Thoracic aorta (tissue), 2 donors: Measurements from ENCODE around the gene JMJD1C. TPM values are rescaled to one million over a fixed set of nuclear protein-coding genes. Genes with fewer than 3 reads are reported as not detected.
"Not testable (repeated sequence)": the region's sequence is repeated elsewhere in the genome, so short reads cannot be mapped to it uniquely, and the experiment has no call there.

Source experiments
- ATAC-seq: fragments of 150-250 bp; one replicate; pipeline ENCODE4 v1.8.0; 2017; ENCODE audit warnings: low read depth; ENCODE audit not compliant: insufficient number of reproducible peaks, low FRiP score
- DNase-seq: peaks from one replicate; pipeline ENCODE4 v3.0.0-alpha.2; 2020; ENCODE audit warnings: low spot score
- H3K27ac ChIP-seq, 2 donors: fragments of 200-600 bp; sonication (generic); 1 replicate in 1 of 2; 2 replicates in 1 of 2; pipeline ENCODE4 v1.5.1; 2016; ENCODE audit warnings: mild to moderate bottlenecking in 2 of 2, moderate library complexity in 2 of 2
- H3K27me3 ChIP-seq: fragments of 200-600 bp; sonication (generic); replicated peaks from 2 replicates; pipeline ENCODE4 v1.6.0; 2016; ENCODE audit warnings: mild to moderate bottlenecking; ENCODE audit not compliant: insufficient read depth
- H3K36me3 ChIP-seq: fragments of 200-600 bp; sonication (generic); one replicate; pipeline ENCODE4 v1.5.1; 2016
- H3K4me1 ChIP-seq, 2 donors: fragments of 200-600 bp; sonication (generic); 1 replicate in 1 of 2; 2 replicates in 1 of 2; pipeline versions ENCODE4 v1.5.1 to v1.6.0; 2016; ENCODE audit warnings: low read depth in 2 of 2, mild to moderate bottlenecking in 1 of 2; ENCODE audit not compliant: control insufficient read depth in 1 of 2
- H3K4me3 ChIP-seq: fragments of 200-600 bp; sonication (generic); 2 replicates; pipeline ENCODE4 v1.5.1; 2016; ENCODE audit warnings: mild to moderate bottlenecking
- H3K9me3 ChIP-seq: fragments of 200-600 bp; sonication (generic); 2 replicates; pipeline ENCODE4 v1.5.1; 2016
- total RNA-seq, 2 donors: library from RNA; depleted of rRNA; stranded (reverse); fragments of >200 nt; gene quantifications; one replicate each; pipeline versions ENCODE4 v1.1.0 to v1.2.3, GENCODE V29; 2016
- TF ChIP-seq, protein P1 (sequence below): fragments of 200-600 bp; sonication (generic); IDR thresholded peaks from one replicate; pipeline ENCODE4 v1.5.1; 2019; ENCODE audit warnings: antibody characterized with exemption

The JMJD1C gene
- total RNA-seq, 2 donors from 2014 or later: 95.2 to 215 TPM

DNA sequence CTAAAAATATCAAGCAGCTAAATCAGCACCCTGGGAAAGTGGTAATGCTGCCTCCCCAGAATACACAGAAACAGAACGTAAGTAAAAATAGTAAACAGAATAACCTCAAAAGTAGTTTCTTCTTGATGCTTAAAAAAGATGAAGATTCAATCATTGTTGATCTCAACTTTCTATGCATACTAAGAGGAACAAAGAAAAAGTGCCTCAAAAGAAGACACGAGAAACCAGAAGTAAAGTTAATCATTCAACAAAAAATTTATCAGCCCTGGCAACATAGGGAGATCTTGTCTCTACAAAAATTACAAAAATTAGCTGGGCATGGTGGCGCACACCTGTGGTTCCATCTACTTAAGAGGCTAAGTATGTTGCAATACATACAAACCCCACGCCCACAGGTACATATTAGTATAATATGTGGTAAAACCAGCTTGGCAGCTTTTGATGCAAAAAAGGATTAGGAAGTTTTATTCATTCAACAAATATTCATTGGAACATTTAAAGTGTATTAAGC is 179.0 kb downstream of the JMJD1C start:
- H3K4me1 ChIP-seq: peaks cover 0 to 5% of the 10 kb centered on the region in 2 donors
- TF ChIP-seq, protein P1, sequence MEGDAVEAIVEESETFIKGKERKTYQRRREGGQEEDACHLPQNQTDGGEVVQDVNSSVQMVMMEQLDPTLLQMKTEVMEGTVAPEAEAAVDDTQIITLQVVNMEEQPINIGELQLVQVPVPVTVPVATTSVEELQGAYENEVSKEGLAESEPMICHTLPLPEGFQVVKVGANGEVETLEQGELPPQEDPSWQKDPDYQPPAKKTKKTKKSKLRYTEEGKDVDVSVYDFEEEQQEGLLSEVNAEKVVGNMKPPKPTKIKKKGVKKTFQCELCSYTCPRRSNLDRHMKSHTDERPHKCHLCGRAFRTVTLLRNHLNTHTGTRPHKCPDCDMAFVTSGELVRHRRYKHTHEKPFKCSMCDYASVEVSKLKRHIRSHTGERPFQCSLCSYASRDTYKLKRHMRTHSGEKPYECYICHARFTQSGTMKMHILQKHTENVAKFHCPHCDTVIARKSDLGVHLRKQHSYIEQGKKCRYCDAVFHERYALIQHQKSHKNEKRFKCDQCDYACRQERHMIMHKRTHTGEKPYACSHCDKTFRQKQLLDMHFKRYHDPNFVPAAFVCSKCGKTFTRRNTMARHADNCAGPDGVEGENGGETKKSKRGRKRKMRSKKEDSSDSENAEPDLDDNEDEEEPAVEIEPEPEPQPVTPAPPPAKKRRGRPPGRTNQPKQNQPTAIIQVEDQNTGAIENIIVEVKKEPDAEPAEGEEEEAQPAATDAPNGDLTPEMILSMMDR: no peak
- H3K27ac ChIP-seq: no peak overlapping the region
- no peak overlapping the region for H3K4me3 ChIP-seq
- no peaks in the 10 kb centered on the region for H3K9me3 ChIP-seq
- DNase-seq (no peak), ATAC-seq (no peak)
- H3K27me3 ChIP-seq: no peaks in the 10 kb centered on the region
- H3K36me3 ChIP-seq: no peaks in the 10 kb centered on the region

DNA sequence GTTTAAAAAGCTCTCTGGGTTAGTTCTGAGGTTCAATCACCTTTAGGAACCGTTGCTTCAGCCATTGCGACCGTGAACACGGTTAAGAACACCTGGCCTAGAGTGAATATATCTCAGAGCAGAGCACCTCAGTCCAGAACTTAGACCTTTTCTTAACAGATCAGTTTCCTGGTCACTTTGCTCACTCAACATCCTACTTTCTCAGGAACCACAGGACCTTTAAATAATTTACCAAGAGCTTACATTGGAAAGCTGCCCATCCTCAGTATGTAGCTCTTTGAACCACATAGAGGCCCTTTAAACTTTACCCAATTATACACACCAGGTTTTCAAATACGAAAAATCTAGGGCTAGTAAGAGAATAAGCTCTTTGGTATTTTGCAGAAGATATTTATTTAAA is 179.4 kb downstream of the JMJD1C start:
- ATAC-seq (no peak), DNase-seq (no peak)
- TF ChIP-seq, protein P1: no peak
- no peaks in the 10 kb centered on the region for H3K9me3 ChIP-seq
- H3K27ac ChIP-seq: no peak overlapping the region
- H3K27me3 ChIP-seq: no peaks in the 10 kb centered on the region
- peaks cover 0 to 5% of the 10 kb centered on the region in 2 donors for H3K4me1 ChIP-seq
- no peaks in the 10 kb centered on the region for H3K36me3 ChIP-seq
- no peak overlapping the region for H3K4me3 ChIP-seq

DNA sequence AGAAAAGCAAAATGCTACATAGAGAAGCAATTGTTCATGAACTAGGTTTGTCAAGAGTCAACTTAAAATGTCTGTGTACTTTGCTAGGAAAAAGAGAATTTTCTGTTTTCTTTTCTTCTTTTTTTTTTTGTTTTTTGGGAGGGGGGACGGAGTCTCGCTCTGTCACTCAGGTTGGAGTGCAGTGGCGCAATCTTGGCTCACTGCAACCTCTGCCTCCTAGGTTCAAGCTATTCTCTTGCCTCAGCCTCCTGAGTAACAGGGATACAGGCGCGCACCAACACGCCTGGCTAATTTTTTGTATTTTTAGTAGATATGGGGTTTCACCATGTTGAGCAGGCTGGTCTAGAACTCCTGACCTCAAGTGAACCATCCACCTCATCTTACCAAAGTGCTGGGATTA is 181.9 kb downstream of the JMJD1C start:
- not testable (repeated sequence) for DNase-seq, H3K4me3 ChIP-seq, H3K27ac ChIP-seq, ATAC-seq, H3K9me3 ChIP-seq, H3K4me1 ChIP-seq, H3K27me3 ChIP-seq, H3K36me3 ChIP-seq

DNA sequence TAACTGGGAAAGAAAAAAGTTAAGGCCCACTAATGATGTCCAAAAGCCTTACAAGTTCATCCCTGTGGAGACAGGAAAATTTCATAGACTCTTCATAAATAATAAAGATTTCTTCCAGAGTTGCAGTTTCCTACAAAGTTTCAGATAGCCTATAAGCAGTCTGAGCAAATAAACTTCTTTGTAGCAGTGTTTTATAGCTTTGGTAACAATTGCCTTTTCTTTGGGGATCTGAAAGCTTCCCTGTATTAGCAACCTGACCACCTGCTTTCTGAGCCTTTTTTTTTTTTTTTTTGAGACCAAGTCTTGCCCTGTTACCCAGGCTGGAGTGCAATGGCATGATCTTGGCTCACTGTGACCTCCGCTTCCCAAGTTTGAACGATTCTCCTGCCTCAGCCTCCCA is 182.7 kb downstream of the JMJD1C start:
- TF ChIP-seq, protein P1: no peak
- no peak overlapping the region for H3K4me3 ChIP-seq
- ATAC-seq (no peak), DNase-seq (no peak)
- H3K27ac ChIP-seq: no peak overlapping the region
- peaks cover 0 to 5% of the 10 kb centered on the region in 2 donors for H3K4me1 ChIP-seq
- no peaks in the 10 kb centered on the region for H3K36me3 ChIP-seq
- no peaks in the 10 kb centered on the region for H3K9me3 ChIP-seq
- H3K27me3 ChIP-seq: no peaks in the 10 kb centered on the region

DNA sequence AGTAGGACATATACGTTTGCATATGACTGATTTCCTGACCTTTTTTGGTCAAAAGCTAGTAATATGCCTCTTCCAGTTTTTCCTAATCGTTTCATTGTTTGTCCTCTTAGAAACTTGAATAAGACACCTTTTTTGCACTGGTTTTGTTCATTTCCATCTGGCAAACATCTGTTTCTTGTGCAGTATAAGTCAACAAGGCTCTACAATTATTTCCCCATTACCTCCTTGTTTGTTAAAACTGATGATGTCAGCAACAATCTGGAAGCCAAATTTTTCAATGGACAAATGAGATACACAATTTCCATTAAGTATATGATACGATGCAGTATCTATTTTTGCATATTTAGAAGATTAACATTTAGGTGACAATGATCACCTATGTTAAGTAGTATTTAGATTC is 183.8 kb downstream of the JMJD1C start:
- no peak overlapping the region for H3K4me3 ChIP-seq
- ATAC-seq (no peak), DNase-seq (no peak)
- TF ChIP-seq, protein P1: no peak
- no peaks in the 10 kb centered on the region for H3K9me3 ChIP-seq
- H3K4me1 ChIP-seq: peaks cover 0 to 5% of the 10 kb centered on the region in 2 donors
- H3K36me3 ChIP-seq: no peaks in the 10 kb centered on the region
- H3K27ac ChIP-seq: no peak overlapping the region
- no peaks in the 10 kb centered on the region for H3K27me3 ChIP-seq

DNA sequence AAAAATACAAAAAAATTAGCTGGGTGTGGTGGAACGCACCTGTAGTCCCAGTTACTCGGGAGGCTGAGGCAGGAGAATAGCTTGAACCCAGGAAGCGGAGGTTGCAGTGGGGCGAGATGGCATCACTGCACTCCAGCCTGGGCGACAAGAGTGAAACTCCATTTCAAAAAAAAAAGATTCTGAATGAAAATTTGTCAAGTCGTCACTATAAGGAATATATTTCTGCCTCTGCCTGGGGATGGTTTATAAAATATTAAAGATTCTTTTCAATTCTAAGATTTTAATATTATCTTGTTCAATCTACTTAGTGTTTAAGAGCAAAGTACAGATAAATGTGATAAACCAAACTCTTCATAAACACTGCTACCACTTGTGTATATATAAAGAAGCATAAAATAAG is 185.4 kb downstream of the JMJD1C start:
- no peaks in the 10 kb centered on the region for H3K9me3 ChIP-seq
- TF ChIP-seq, protein P1: no peak
- ATAC-seq: no peak
- H3K27ac ChIP-seq: no peak overlapping the region
- H3K36me3 ChIP-seq: no peaks in the 10 kb centered on the region
- H3K27me3 ChIP-seq: no peaks in the 10 kb centered on the region
- DNase-seq: no peak
- H3K4me3 ChIP-seq: no peak overlapping the region
- H3K4me1 ChIP-seq: peaks cover 0 to under 1% of the 10 kb centered on the region in 2 donors
